ENCODE measurements around the gene SNX5.

Gene SNX5

GRCh38 chr20:17998446-17998845 is 29.9 kb upstream of the SNX5 start:
- Histone ChIP-seq H3K9me3 (ENCODE audit: insufficient read depth, low read length) (no peaks in the 10 kb centered on the region), H3K9ac (ENCODE audit: low read length) (no peak overlapping the region), H3K79me2 (ENCODE audit: low read length) (no peaks in the 10 kb centered on the region), H3K4me3 (ENCODE audit: low read length) (0 out of 2 replicates have a peak overlapping the region, but pooled peaks have one; percentile 19), H3K36me3 (replicated peaks; ENCODE audit: low read depth, low read length) (no peaks in the 10 kb centered on the region), H3K27me3 (ENCODE audit: low read depth, low read length) (peaks cover 27% of the 10 kb centered on the region), H3K4me2 (ENCODE audit: low read length) (peak overlapping the region; percentile 35), H3K4me1 (ENCODE audit: low read length) (peaks cover 35% of the 10 kb centered on the region), H3K27ac (ENCODE audit: low read length) (no peak overlapping the region), H4K20me1 (ENCODE audit: insufficient read depth, low read length) (no peaks in the 10 kb centered on the region), H2AFZ (ENCODE audit: low read depth, low read length) (no peak overlapping the region)
- no peak for TF ChIP-seq EZH2phosphoT487 (IDR thresholded peaks at IDR 0.05; ENCODE audit: low read depth)
- TF ChIP-seq CTCF (IDR thresholded peaks at IDR 0.05; ENCODE audit: low read depth, low read length) = no peak

DNA sequence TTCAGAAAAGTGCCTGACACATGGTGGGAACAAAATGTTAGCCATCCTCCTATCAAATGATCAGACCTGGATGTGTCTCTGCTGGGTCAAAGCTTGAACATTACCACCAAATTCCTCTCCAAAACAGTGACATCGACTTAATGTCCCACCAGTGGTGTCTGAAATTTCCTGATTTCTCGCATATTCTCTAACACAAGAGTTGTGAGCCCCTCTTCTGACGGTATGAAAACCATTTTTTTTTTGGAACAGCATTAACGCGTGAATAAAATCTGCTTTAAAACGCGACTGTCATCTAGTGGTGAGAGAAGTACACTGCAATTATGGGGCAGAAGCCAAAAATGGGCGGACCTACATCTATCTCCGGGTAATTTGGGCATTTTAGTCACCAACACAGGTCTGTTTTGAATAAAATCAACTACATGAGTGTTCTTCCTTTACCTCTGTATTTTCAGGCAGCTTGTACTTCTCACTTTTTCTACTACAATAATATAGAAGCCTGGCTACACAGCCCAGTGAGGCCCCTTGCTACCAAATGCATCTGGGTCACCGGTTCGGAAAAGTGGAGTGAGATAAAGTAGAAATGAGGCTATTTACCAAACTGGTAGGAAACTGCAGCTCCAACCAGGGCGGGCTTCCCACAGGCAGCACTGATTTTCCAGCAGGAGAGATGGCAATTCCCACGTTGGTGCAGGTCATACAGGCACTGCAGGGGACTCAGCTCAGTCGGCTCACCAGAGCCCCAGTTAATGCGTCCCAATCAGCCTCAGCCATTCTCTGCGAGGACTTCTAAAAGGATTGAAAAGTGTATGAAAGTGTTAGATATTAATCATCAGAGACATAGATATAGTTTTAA is 27.6 kb upstream of the SNX5 start:
- peak overlapping the region; percentile 69 for H3K4me2 ChIP-seq (ENCODE audit: low read length)
- H3K27me3 ChIP-seq (ENCODE audit: low read depth, low read length) = peaks cover 27% of the 10 kb centered on the region
- H2AFZ ChIP-seq (ENCODE audit: low read depth, low read length) = peak overlapping the region; percentile 57
- TF ChIP-seq EZH2phosphoT487 (IDR thresholded peaks at IDR 0.05; ENCODE audit: low read depth) = no peak
- TF ChIP-seq CTCF (IDR thresholded peaks at IDR 0.05; ENCODE audit: low read depth, low read length) = peak; percentile 98
- peak overlapping the region; percentile 18; the same call in 1 of the 2 replicates for H3K9ac ChIP-seq (ENCODE audit: low read length)
- H3K27ac ChIP-seq (ENCODE audit: low read length) = no peak overlapping the region
- H3K4me1 ChIP-seq (ENCODE audit: low read length) = peaks cover 49% of the 10 kb centered on the region
- peaks cover 2% of the 10 kb centered on the region for H3K36me3 ChIP-seq (replicated peaks; ENCODE audit: low read depth, low read length)
- no peaks in the 10 kb centered on the region for H3K9me3 ChIP-seq (ENCODE audit: insufficient read depth, low read length)
- no peaks in the 10 kb centered on the region for H3K79me2 ChIP-seq (ENCODE audit: low read length)
- H3K4me3 ChIP-seq (ENCODE audit: low read length) = peak overlapping the region; percentile 44
- H4K20me1 ChIP-seq (ENCODE audit: insufficient read depth, low read length) = peaks cover 8% of the 10 kb centered on the region; the same call in 1 of the 2 replicates

- Histone ChIP-seq H2AFZ (ENCODE audit: low read depth, low read length) (no peak overlapping the region), H3K4me3 (ENCODE audit: low read length) (no peak overlapping the region), H3K4me1 (ENCODE audit: low read length) (peaks cover 45% of the 10 kb centered on the region), H3K9me3 (ENCODE audit: insufficient read depth, low read length) (no peaks in the 10 kb centered on the region), H3K27me3 (ENCODE audit: low read depth, low read length) (peaks cover 17% of the 10 kb centered on the region), H4K20me1 (ENCODE audit: insufficient read depth, low read length) (peaks cover 17% of the 10 kb centered on the region), H3K36me3 (replicated peaks; ENCODE audit: low read depth, low read length) (peaks cover 17% of the 10 kb centered on the region), H3K79me2 (ENCODE audit: low read length) (no peaks in the 10 kb centered on the region), H3K9ac (ENCODE audit: low read length) (no peak overlapping the region), H3K27ac (ENCODE audit: low read length) (no peak overlapping the region), H3K4me2 (ENCODE audit: low read length) (no peak overlapping the region)
- no peak for TF ChIP-seq CTCF (IDR thresholded peaks at IDR 0.05; ENCODE audit: low read depth, low read length)
- TF ChIP-seq EZH2phosphoT487 (IDR thresholded peaks at IDR 0.05; ENCODE audit: low read depth) = no peak
Observed at GRCh38 chr20:17993546-17993945, 25.0 kb upstream of the SNX5 start.

DNA sequence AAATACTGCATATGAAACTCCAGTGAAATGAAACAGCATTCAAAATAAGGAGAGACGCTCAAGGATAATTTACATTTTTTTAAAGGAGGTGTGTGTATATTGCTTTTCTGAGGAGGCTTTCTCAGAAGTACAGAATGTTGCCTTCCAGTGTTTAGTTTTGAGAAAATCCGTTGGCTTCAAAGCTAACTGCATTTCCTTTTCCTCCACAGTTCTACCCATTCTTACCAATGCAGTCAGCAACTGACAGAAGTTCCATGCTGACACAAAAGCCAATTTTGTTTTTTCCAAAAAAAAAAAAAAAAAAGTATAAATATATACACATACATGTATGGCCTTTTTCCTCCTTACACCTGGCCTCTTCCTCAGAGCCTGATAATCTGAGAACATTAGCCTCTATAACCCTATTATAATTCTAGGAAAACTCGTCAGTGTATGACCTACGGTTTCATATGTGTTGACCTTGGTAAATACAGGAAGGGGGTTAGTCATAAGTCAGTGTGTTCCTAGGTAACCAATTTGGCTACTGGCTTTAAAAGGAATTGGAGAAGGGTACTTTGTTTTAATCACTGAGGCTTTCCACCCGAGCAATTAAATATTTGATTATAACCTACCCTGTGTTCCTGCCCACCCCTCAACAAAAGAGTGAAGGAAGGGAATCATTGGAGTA is 24.4 kb upstream of the SNX5 start:
- peak overlapping the region; percentile 10; the same call in 1 of the 2 replicates for H3K4me3 ChIP-seq (ENCODE audit: low read length)
- H3K27me3 ChIP-seq (ENCODE audit: low read depth, low read length) = peaks cover 13% of the 10 kb centered on the region
- H3K79me2 ChIP-seq (ENCODE audit: low read length) = no peaks in the 10 kb centered on the region
- no peaks in the 10 kb centered on the region for H3K9me3 ChIP-seq (ENCODE audit: insufficient read depth, low read length)
- H3K36me3 ChIP-seq (replicated peaks; ENCODE audit: low read depth, low read length) = peaks cover 19% of the 10 kb centered on the region
- no peak for TF ChIP-seq CTCF (IDR thresholded peaks at IDR 0.05; ENCODE audit: low read depth, low read length)
- TF ChIP-seq EZH2phosphoT487 (IDR thresholded peaks at IDR 0.05; ENCODE audit: low read depth) = no peak
- H3K27ac ChIP-seq (ENCODE audit: low read length) = no peak overlapping the region
- peaks cover 39% of the 10 kb centered on the region for H3K4me1 ChIP-seq (ENCODE audit: low read length)
- no peak overlapping the region for H2AFZ ChIP-seq (ENCODE audit: low read depth, low read length)
- H3K4me2 ChIP-seq (ENCODE audit: low read length) = peak overlapping the region; percentile 40
- peaks cover 19% of the 10 kb centered on the region for H4K20me1 ChIP-seq (ENCODE audit: insufficient read depth, low read length)
- no peak overlapping the region for H3K9ac ChIP-seq (ENCODE audit: low read length)
